H9 (cell line): Measurements from ENCODE around the gene OMD. TPM values are rescaled to one million over a fixed set of nuclear protein-coding genes. Genes with fewer than 3 reads are reported as not detected.

Experiments
- DNase-seq: peaks from one replicate; pipeline ENCODE4 v3.0.0-alpha.2; 2017
- H2AFZ ChIP-seq: one replicate; pipeline ENCODE4 v1.6.1; 2013; ENCODE audit warnings: mild to moderate bottlenecking, low read length, control low read depth, moderate library complexity
- H2AK5ac ChIP-seq: 2 replicates; pipeline ENCODE4 v1.6.1; 2013; ENCODE audit warnings: low read length, control low read depth, mixed read lengths; ENCODE audit not compliant: insufficient read length
- H2BK120ac ChIP-seq: one replicate; pipeline ENCODE4 v1.6.1; 2013; ENCODE audit warnings: low read depth, mild to moderate bottlenecking, low read length, control low read depth, inconsistent platforms; ENCODE audit not compliant: poor library complexity, severe bottlenecking
- H2BK12ac ChIP-seq: 2 replicates; pipeline ENCODE4 v1.6.1; 2013; ENCODE audit warnings: low read length, control low read depth, mixed read lengths, low read depth; ENCODE audit not compliant: insufficient read length
- H2BK15ac ChIP-seq: 2 replicates; pipeline ENCODE4 v1.6.1; 2013; ENCODE audit warnings: low read depth, low read length, control low read depth
- H2BK20ac ChIP-seq: one replicate; pipeline ENCODE4 v1.6.1; 2013; ENCODE audit warnings: low read depth, mild to moderate bottlenecking, low read length, control low read depth, inconsistent platforms; ENCODE audit not compliant: poor library complexity, severe bottlenecking
- H2BK5ac ChIP-seq: 2 replicates; pipeline ENCODE4 v1.6.1; 2013; ENCODE audit warnings: low read length, control low read depth, mixed read lengths; ENCODE audit not compliant: insufficient read length
- H3K14ac ChIP-seq: 2 replicates; pipeline ENCODE4 v1.6.1; 2013; ENCODE audit warnings: low read length, control low read depth; ENCODE audit not compliant: insufficient read depth
- H3K18ac ChIP-seq: 2 replicates; pipeline ENCODE4 v1.6.1; 2013; ENCODE audit warnings: low read depth, mild to moderate bottlenecking, mixed read lengths, low read length, control low read depth; ENCODE audit not compliant: insufficient read length
- H3K23ac ChIP-seq: 2 replicates; pipeline ENCODE4 v1.6.1; 2013; ENCODE audit warnings: low read length, control low read depth, mixed read lengths, low read depth; ENCODE audit not compliant: insufficient read length
- H3K23me2 ChIP-seq: 2 replicates; pipeline ENCODE4 v1.6.1; 2013; ENCODE audit warnings: low read depth, mild to moderate bottlenecking, mixed read lengths, low read length, control low read depth; ENCODE audit not compliant: insufficient read length, poor library complexity, severe bottlenecking
- H3K27ac ChIP-seq: 2 replicates; pipeline ENCODE4 v1.5.1; 2013; ENCODE audit warnings: low read length, control low read depth, mixed read lengths, low read depth; ENCODE audit not compliant: insufficient read length
- H3K27me3 ChIP-seq: 2 replicates; pipeline ENCODE4 v1.6.1; 2013; ENCODE audit warnings: low read length, control low read depth, inconsistent platforms; ENCODE audit not compliant: insufficient read depth
- H3K4ac ChIP-seq: 2 replicates; pipeline ENCODE4 v1.6.1; 2013; ENCODE audit warnings: low read depth, mild to moderate bottlenecking, control low read depth, inconsistent platforms, low read length, moderate library complexity
- H3K4me1 ChIP-seq: 2 replicates; pipeline ENCODE4 v1.6.1; 2013; ENCODE audit warnings: low read length, control low read depth, inconsistent platforms; ENCODE audit not compliant: insufficient read depth
- H3K4me2 ChIP-seq: 2 replicates; pipeline ENCODE4 v1.6.1; 2013; ENCODE audit warnings: low read length, control low read depth, mixed read lengths; ENCODE audit not compliant: insufficient read length, insufficient read depth
- H3K56ac ChIP-seq: 2 replicates; pipeline ENCODE4 v1.6.1; 2013; ENCODE audit warnings: low read depth, mild to moderate bottlenecking, mixed read lengths, low read length, control low read depth; ENCODE audit not compliant: insufficient read length
- H3K79me1 ChIP-seq: 2 replicates; pipeline ENCODE4 v1.6.1; 2013; ENCODE audit warnings: low read depth, mild to moderate bottlenecking, moderate library complexity, low read length, control low read depth, inconsistent platforms; ENCODE audit not compliant: insufficient read depth, poor library complexity, severe bottlenecking
- H3K79me2 ChIP-seq: 2 replicates; pipeline ENCODE4 v1.6.1; 2013; ENCODE audit warnings: low read length, control low read depth, inconsistent platforms; ENCODE audit not compliant: insufficient read depth
- H3K9ac ChIP-seq: 2 replicates; pipeline ENCODE4 v1.6.1; 2013; ENCODE audit warnings: low read length, control low read depth, mixed read lengths; ENCODE audit not compliant: insufficient read length; ENCODE audit errors: extremely low read depth
- H3K9me3 ChIP-seq: one replicate; pipeline ENCODE4 v1.6.1; 2013; ENCODE audit warnings: low read depth, low read length, inconsistent platforms; ENCODE audit not compliant: control insufficient read depth
- H3T11ph ChIP-seq: one replicate; pipeline ENCODE4 v1.6.1; 2013; ENCODE audit warnings: mild to moderate bottlenecking, low read length, control low read depth, inconsistent platforms
- H4K20me1 ChIP-seq: one replicate; pipeline ENCODE4 v1.6.1; 2013; ENCODE audit not compliant: control insufficient read depth, insufficient read length, insufficient read depth
- H4K5ac ChIP-seq: 2 replicates; pipeline ENCODE4 v1.6.1; 2013; ENCODE audit warnings: low read depth, mild to moderate bottlenecking, mixed read lengths, low read length, control low read depth; ENCODE audit not compliant: insufficient read length
- H4K8ac ChIP-seq: replicated peaks from 2 replicates; pipeline ENCODE4 v1.6.1; 2013; ENCODE audit warnings: low read length, control low read depth, mixed read lengths, low read depth; ENCODE audit not compliant: insufficient read length
- H4K91ac ChIP-seq: 2 replicates; pipeline ENCODE4 v1.6.1; 2013; ENCODE audit warnings: low read depth, mild to moderate bottlenecking, moderate library complexity, mixed read lengths, low read length, control low read depth; ENCODE audit not compliant: insufficient read length
- H3K27ac Mint-ChIP-seq, 3 experiments: 2 replicates in 2 of 3; 3 replicates in 1 of 3; pipeline ENCODE4 v1.8.0; 2020 to 2021; ENCODE audit warnings: mixed read lengths in 3 of 3, mild to moderate bottlenecking in 1 of 3, moderate library complexity in 1 of 3
- H3K27me3 Mint-ChIP-seq: 2 replicates; pipeline ENCODE4 v1.8.0; 2021; ENCODE audit warnings: low read depth, mild to moderate bottlenecking, moderate library complexity, mixed read lengths
- H3K36me3 Mint-ChIP-seq, 3 experiments: 2 replicates in 2 of 3; 3 replicates in 1 of 3; pipeline ENCODE4 v1.8.0; 2020 to 2021; ENCODE audit warnings: low read depth in 3 of 3, mixed read lengths in 3 of 3; ENCODE audit not compliant: insufficient read depth in 1 of 3
- H3K4me1 Mint-ChIP-seq, 2 experiments: 2 replicates each; pipeline ENCODE4 v1.8.0; 2020; ENCODE audit warnings: mixed read lengths in 2 of 2
- H3K4me3 Mint-ChIP-seq, 2 experiments: 2 replicates in 1 of 2; 3 replicates in 1 of 2; pipeline ENCODE4 v1.8.0; 2020 to 2021; ENCODE audit warnings: mild to moderate bottlenecking in 2 of 2, mixed read lengths in 2 of 2, moderate library complexity in 1 of 2
- H3K9me3 Mint-ChIP-seq, 2 experiments: 2 replicates in 1 of 2; 3 replicates in 1 of 2; pipeline ENCODE4 v1.8.0; 2020; ENCODE audit warnings: mild to moderate bottlenecking in 2 of 2, mixed read lengths in 2 of 2, moderate library complexity in 1 of 2
- WGBS: extraction: QIAGEN DNeasy Blood & Tissue Kit; methylation state at CpG from one replicate; pipeline ENCODE4 v1.1.7; 2013; ENCODE audit warnings: missing lambda C conversion rate, low lambda C conversion rate, mixed read lengths; ENCODE audit not compliant: insufficient read length; ENCODE audit errors: extremely low coverage; 5-methylcytosine and 5-hydroxymethylcytosine counted together
- total RNA-seq: library from RNA; stranded (reverse); gene quantifications from 2 replicates; pipeline ENCODE4 v1.2.1, GENCODE V29; 2021
- TF ChIP-seq, protein P1 (sequence below): fragments of 200-600 bp; sonication (generic); conservative IDR thresholded peaks from 3 replicates; pipeline ENCODE4 v1.8.0; 2021; ENCODE audit warnings: antibody characterized with exemption, mild to moderate bottlenecking

OMD gene
- total RNA-seq, 1 experiment from 2014 or later = not detected

DNA sequence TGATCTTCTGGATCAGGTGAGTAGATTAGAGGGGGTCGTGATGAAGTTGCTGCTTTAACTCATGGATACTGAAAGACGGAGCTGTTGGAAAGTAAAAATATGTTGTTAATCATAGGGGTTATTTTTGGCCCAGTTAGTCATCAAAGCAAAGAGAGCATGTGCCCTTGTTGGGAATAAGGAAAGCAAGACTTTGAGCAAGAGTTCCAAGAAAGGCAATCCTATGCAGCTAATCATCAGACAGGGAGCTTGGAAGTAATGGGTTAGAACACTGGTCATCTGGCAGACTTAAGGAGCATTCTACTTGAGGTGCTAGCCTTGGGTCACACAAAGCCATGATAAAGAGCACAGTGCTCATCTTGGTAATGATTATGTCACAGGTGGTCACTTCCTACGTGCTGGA is 39.7 kb upstream of the OMD start:
- H3K27ac ChIP-seq = no peak overlapping the region
- H3K4me3 Mint-ChIP-seq = no peak overlapping the region
- H3K27me3 Mint-ChIP-seq = no peaks in the 10 kb centered on the region
- H3K27me3 ChIP-seq = no peaks in the 10 kb centered on the region
- TF ChIP-seq, protein P1, sequence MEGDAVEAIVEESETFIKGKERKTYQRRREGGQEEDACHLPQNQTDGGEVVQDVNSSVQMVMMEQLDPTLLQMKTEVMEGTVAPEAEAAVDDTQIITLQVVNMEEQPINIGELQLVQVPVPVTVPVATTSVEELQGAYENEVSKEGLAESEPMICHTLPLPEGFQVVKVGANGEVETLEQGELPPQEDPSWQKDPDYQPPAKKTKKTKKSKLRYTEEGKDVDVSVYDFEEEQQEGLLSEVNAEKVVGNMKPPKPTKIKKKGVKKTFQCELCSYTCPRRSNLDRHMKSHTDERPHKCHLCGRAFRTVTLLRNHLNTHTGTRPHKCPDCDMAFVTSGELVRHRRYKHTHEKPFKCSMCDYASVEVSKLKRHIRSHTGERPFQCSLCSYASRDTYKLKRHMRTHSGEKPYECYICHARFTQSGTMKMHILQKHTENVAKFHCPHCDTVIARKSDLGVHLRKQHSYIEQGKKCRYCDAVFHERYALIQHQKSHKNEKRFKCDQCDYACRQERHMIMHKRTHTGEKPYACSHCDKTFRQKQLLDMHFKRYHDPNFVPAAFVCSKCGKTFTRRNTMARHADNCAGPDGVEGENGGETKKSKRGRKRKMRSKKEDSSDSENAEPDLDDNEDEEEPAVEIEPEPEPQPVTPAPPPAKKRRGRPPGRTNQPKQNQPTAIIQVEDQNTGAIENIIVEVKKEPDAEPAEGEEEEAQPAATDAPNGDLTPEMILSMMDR = no peak
- H4K91ac ChIP-seq = no peak overlapping the region
- no peak overlapping the region for H2AK5ac ChIP-seq
- H2BK120ac ChIP-seq = no peak overlapping the region
- H3K27ac Mint-ChIP-seq = no peak overlapping the region
- H3K9me3 ChIP-seq = no peaks in the 10 kb centered on the region
- H3K4me1 ChIP-seq = 0 out of 2 replicates have a peak, but pooled peaks cover 3% of the 10 kb centered on the region
- H3K36me3 Mint-ChIP-seq = no peaks in the 10 kb centered on the region
- no peak overlapping the region for H3K4ac ChIP-seq
- H3K23me2 ChIP-seq = no peaks in the 10 kb centered on the region
- H2BK15ac ChIP-seq = no peak overlapping the region
- no peak overlapping the region for H3K4me2 ChIP-seq
- WGBS = no CpG with 5 or more reads among the region's 3 CpGs
- H3K14ac ChIP-seq = no peak overlapping the region
- no peak overlapping the region for H2BK5ac ChIP-seq
- H3K9ac ChIP-seq = no peak overlapping the region
- H3K4me1 Mint-ChIP-seq = peaks cover 11% of the 10 kb centered on the region in 2 experiments
- H2AFZ ChIP-seq = no peak overlapping the region
- no peak overlapping the region for H4K5ac ChIP-seq
- no peak overlapping the region for H4K8ac ChIP-seq
- H3T11ph ChIP-seq = no peak overlapping the region
- no peak overlapping the region for H2BK12ac ChIP-seq
- no peaks in the 10 kb centered on the region for H4K20me1 ChIP-seq
- H2BK20ac ChIP-seq = no peak overlapping the region
- DNase-seq = no peak
- no peak overlapping the region for H3K56ac ChIP-seq
- H3K18ac ChIP-seq = no peak overlapping the region
- H3K79me2 ChIP-seq = no peaks in the 10 kb centered on the region
- no peak overlapping the region for H3K23ac ChIP-seq
- no peaks in the 10 kb centered on the region for H3K9me3 Mint-ChIP-seq
- H3K79me1 ChIP-seq = no peaks in the 10 kb centered on the region
